ENCODE results near the gene FAH.

Gene FAH

DNA sequence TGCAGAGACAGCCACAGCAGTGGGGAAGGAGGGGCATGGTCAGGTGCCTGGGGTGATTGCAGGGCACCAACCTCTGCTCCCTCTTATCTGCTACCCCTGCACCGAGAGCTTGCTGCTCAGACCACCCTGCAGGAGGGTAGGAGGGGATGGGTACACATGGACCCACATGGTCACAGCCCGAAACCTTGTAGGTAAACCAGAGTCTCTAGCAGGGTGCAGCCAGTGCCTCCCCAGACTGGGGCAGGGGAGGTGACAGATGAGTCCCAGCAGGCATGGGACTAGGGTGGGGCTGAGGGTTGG, 49.2 kb downstream of the FAH start:
- DNase-seq = no peak

DNA sequence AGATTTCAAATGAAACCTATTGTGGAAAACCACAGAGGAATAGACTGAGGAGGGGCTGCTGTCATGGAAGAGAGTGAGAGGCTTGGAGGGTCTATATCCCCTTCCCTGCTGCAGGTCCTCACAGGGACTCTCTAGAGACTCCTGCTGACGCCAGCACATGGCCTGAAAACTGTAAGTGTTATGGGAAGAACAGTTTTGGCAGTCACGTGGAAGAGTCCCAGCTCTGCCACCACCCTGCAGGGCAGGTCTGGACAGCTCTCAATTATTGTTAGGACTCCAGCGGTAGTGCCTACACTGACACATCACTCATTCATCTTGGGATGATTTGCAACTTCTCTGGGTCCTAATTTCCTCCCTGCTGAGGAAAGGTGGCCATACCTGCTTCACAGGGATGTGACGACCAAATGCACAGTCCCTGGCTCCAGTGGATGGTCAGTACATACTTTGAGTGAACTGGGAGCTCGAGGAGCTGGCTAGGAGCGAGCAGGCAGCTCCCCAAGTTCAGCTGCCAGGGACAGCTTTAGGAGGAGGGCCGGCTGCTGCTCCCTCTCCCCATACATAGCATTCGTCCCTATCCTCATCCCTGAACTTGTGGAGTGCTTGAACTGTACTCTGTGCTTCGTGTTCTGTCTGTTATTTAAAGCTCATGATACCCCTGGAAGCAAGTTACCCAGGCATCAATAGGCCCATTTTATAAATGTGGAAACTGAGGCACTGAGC, 50.0 kb downstream of the FAH start:
- DNase-seq = no peak

DNA sequence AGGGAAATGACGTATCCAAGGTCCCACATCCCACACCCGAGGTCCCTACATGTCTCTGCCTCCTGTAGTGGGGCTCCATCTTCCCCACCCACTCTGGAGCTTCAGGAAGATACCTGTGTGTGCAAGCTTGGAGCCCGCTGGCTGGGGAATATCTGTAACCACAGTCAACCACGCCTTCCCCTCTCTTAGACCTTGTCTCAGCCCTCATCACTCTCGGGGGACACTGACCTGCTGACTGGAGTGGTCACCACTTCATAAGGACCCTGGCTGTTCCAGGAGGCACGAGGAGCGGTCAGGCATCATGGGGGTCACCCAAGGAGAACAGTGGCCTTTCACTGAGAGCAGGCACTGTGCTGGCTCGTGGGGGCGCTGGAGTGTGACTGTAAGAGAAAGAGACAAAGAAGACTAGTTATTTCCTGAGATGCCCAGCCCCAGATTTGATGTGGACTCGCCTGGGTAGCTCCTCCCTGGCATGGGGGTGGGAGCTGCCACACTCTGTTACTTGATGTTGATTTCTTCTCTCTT, 50.6 kb downstream of the FAH start:
- no peak for DNase-seq

DNA sequence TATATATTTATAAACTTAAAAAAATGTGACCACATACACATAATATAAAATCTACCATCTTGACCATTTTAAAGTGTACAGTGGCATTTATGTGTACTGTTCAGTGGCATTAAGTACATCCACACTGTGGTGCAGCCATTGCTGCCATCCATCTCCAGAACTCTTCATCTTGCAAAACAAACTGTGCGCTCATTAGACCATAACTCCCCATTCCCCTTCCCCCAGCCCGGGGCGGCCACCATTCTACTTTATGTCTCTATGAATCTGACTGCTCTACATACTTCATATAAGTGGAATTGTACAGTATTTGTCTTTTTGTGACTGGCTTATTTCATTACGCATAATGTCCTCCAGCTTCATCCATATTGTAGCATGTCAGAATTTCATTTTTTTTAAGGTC, 51.4 kb downstream of the FAH start:
- DNase-seq = no peak

DNA sequence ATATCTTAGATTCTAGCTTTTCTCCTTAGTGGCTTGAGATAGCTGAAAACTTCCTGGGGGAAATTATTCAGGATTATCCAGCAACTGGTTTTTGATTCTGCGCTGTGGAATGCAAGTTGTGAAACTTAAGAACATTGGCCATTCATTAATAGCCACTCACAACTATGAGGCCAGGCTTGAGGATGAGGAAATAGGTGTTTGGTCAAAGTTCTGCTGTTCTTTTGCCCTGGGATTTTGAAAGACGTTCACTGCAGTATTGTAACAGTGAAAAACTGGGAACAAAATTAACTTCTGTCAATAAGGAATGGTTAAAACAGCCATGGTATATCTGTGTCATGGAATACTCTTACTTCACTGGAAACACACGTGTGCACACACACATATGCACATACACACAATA, 55.1 kb downstream of the FAH start:
- no peak for DNase-seq

DNA sequence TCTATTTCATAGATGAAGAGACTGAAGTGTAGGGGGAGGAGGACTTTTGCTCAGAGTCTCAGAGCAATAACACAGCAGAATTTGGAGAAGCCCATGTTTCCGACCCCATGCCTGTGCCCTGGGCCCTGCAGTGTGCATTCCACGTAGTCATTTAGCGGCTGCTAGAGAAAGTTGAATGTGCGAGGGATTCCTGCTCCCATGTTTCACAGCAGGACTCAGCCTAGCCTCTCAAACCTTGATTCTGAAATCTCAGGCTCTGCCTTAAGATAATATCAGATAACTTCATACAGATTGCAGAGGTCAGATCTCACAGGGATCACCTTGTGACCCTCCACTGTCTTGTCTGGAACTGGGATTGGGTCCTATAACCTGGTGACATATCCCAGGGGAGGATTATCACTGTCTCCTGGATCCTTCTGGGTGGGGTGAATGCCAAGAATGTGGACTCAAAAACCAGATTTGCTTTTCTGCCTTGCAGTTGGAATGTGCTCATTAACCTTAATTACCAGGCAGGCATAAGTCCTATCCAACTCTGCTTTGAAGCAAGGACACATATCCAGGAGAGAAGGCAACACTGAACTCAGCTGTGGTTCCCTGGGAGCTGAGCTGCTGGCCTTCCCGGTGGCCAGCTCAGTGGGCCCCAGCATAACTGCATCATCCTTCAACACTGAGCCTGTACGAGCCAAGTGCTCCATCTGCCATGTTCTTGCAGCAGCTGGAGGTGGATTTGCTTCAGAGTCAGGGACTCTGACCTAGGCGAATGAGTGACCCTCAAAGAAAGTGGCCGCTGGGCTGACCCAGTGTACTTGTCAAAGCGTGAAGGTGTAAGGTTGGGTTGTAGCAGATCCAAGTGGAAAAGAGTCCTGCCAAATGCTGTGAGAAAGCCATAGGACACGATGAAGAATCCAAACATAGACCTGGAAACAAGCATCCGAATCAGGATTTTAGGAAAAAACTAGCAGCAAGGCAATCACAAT, 56.2 kb downstream of the FAH start:
- peak in 1 of 2 experiments; percentile 19 for DNase-seq

DNA sequence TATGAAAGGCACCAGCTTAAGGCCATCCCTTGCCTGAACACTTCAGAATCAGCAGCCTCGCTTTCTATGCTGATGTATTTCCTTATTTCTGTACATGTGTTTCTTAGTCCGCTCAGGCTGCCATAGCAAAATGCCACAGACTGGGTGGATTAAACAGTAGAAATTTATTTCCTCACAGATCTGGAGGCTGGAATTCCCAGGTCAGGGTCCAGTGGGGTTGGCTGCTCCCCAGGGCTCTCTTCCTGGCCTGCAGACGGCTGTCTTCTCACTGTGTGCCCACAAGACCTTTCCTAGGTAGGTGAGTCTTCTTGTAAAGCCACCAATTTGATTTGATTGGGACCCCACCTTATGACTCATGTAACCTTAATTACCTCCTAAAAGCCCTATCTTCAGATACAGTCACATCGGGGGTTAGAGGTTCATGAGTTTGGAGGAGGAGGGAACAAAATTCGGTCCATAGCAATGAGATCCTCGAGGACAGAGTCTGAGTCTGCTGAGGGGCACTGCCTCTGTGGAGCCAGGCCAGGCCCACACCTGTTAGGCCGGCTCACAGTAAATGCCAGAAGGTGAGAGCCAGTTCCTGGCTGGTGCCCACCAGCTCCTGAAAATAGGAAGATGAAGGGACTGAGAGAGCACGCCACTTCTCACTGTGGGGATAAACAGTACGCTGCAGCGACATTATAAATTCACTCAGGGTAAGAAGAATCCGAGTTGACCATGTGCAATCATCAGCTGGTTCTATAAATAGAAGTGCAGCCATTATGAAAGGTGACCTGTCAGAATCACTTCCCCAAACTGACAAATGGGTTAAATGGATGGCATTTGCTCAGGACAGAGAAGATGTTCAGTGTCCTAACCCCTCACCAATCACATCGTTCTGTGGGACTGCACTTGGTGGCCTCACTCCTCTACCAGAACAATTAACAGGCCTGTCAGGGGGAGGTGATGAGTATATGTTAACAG, 58.1 kb downstream of the FAH start:
- no peak for DNase-seq

DNA sequence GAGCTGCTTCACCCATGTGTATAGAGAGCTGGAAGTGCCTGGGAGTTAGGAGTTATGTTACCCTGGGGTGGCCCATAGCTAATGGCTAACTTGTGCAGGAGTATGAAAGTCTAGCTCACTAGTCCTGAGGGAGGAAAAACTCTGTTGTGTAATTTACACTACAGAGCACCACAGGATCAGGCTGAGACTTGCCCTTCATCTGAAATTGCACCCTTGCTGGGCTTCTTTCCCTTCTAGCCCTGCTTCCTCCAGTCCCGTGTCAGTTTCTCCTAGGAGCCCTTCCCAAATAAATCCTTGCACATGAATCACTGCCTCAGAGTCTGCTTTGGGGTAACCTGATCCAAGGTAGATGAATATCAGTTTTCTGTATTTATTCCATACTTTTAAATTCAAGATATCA, 59.2 kb downstream of the FAH start:
- no peak for DNase-seq

DNA sequence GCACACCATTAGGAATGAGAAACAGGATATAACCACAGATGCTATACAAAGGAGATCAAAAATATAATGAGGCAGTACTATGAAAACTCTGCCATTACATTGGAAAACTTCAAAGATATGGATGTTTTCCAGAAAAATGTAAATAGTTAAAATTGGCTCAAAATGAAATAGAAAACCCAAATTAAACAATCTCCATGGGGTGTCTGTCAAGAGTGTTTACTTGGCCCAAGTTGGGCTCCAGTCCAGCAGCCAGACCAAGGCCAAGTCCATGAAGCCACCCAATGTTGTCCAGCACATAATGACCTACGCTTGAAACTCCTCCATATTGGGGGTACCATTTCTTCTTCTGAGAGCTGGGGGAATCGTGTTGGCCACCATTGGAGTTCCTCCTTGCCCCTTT, 62.1 kb downstream of the FAH start:
- DNase-seq = no peak

DNA sequence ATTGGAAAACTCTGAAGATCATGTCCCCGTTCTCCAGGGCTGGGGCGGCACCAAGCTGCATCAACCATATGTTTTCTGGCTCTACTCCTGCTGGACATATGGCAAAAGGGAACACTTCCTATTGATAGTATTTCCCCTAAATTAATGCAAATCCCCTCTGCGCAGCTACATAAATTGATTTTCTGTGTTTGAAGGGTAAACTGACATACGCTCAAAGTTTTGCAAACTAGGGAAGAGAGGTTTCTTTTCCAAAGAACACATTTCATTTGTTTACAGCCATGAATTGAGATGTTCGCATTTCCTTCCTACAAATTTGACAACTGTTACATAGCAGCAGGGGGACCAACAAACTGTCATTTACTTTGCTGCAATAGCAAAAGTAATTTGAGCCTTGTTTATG, 63.3 kb downstream of the FAH start:
- DNase-seq = no peak

DNA sequence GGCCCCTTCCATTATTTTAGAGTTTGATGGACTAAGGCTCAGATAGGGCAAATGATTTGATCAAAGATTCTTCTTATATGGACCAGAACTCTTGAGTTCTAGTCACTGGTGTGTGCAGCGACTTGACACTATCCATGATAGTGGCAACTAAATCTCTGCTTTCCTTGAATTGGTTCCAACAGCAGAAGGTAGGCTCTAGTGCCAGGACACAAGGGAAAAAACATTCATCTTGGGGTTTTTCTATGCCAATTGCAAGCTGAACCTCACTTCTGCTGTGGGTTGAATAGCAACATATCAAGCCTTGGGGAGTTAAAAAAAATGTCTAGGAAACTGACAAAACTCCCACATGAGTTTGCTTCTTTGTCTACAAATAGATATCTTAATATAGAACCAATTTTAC, 64.1 kb downstream of the FAH start:
- peak in 1 of 2 experiments; percentile 2 for DNase-seq

DNA sequence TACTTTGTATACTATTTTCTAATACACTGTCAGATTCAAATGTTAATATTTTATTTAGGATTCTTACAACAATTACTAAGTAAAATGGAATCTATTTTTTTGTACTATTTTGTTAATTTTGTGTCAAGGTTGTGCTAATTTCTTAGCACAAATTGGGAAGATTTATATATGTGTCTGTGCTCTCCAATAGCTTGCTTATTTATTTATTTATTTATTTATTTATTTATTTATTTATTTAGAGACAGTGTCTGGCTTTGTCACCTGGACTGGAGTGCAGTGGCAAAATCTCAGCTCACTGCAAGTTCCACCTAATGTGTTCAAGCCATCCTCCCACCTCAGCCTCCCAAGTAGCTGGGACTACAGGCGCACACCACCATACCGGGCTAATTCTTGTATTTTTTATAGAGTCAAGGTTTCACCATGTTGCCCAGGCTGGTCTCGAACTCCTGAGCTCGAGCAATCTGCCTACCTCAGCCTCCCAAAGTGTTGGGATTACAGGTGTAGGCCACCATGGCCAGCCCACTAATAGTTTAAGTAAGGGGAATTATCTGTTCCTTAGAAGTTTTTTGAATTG, 64.6 kb downstream of the FAH start:
- no peak for DNase-seq

DNA sequence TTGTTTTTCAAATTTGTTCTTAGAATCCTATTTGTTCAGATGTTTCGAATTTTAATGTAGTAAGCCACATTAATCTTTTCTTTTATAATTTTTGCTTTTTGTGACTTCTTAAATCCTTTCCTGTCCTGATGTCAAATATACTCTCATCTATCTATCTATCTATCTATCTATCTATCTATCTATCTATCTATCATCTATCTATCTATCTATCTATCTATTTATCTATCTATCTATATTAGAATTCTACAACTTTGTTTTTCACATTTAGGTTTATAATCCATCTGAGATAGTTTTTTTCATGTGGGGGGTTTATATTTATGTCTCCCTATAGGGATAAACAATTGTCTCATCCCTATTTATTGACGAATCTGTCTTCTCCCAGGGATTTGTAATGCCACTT, 67.2 kb downstream of the FAH start:
- no peak for DNase-seq

DNA sequence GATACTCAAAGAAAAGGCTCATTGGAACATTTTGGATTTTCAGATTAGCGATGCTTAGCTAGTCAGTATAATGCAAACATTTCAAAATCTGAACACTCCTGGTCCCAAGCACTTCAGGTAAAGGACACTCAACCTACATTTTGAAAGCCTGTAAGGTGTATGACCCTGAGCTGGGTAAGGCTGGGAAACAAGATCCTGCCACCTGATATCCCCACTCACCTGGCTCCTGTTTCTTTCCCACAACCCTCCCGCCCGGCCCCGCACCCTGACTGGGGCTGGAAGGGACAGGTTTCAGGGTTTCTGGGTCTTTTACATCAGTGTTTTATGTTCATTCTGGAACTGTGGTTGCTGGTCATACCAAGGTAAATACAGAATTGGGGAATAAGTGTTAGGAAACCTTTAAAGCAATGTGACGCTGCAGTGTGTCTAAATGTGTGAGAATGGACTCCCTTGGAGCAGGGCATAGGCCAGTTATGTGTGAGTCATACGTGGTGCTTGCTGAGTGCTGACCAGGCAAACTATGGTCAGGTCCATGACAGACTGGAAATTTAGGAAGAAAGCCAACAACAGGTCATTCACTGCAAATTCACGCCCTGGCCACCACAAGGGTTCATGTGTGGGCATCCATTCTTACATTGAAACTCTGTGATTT, 76.3 kb downstream of the FAH start:
- no peak for DNase-seq

DNA sequence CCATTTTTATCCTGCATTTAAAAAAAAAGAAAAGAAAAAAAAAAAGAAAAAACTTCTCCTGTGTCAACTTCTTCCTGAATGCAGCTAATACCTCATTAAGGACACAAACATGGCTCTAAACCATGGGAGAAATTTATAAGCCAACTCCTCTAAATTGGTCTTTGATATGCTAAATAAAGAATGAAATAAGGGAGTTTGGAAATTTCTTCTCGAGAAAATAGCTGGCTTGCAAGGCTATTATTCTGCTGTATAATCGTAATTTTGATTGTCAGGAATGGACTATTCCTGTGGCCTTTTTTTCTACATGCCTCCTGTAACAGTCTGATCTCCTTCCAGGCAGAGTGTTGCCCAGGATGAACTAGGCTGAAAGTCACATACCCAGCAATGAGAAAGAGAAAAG, 78.6 kb downstream of the FAH start:
- DNase-seq = no peak

DNA sequence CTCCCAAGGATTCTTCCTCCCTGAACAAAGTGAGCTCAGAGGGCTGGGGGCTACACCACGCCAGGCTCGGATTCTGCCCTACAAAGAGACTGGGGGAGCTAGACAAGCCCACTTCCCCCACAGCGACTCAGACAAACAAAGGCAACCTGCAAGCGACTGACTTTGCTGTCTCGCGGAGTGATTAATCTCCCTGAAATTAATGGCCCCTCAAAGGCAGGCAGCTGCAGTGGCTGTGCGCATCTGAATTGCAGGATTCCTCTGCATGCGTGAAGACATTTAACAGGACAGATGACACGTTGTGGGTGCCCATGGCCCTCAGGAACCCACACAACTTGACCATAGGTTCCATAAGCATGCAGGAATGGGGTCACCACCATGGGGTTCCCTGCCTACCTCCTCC, 80.8 kb downstream of the FAH start:
- no peak for DNase-seq

DNA sequence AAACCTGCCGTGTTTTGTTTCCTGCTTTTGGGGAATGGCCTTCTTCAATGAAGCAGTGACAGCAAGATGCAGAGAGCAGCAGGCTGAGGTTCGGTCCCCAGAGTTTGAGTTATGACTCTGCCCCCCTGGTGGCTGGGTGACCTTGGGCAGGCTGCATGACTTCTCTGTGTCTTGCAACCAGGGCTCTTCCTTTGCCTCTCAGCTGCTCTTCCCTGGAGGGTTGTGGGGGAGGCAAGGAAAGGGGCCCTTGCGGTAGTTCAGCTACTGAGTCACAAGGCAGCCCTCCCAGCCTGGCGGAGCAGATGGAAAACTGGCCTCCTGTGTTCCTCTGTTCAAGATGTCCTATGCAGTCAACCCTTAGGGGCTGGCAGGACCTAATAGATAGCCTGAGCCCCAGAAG, 82.1 kb downstream of the FAH start:
- DNase-seq = peak in 1 of 2 experiments; percentile 2

All from NCI-H446 (cell line).